ENCODE results near the gene PTPN2. TPM values are rescaled to one million over a fixed set of nuclear protein-coding genes. Genes with fewer than 3 reads are reported as not detected.
A peak's percentile ranks its signal among the peaks of the same experiment; 100 is the strongest.

PTPN2 gene
- total and polyA plus RNA-seq, 2 of the 4 experiments (the other 2 are of a cell fraction): 13.2 to 30.6 TPM

- Histone ChIP-seq H4K5ac (ENCODE audit: low read depth, low read length) (no peak overlapping the region), H2BK20ac (ENCODE audit: low read depth, low read length) (no peak overlapping the region), H3K9me3 (ENCODE audit: control insufficient read depth, insufficient read depth, low read length) (no peaks in the 10 kb centered on the region), H2BK5ac (ENCODE audit: low read depth, low read length, poor library complexity, severe bottlenecking) (no peak overlapping the region), H2AK5ac (ENCODE audit: low read depth, low read length) (no peak overlapping the region), H3K27me3 (ENCODE audit: control insufficient read depth, insufficient read depth, low read length) (no peaks in the 10 kb centered on the region; the same call in 1 of the 2 replicates), H3K27ac (ENCODE audit: insufficient read depth, low read length) (no peak overlapping the region), H3K56ac (ENCODE audit: extremely low read depth, insufficient read depth, low read length) (no peak overlapping the region), H3K9ac (ENCODE audit: low read depth, low read length) (no peak overlapping the region), H2BK15ac (ENCODE audit: low read depth, low read length) (no peak overlapping the region), H3K4ac (ENCODE audit: low read depth, low read length) (no peak overlapping the region), H2AFZ (replicated peaks; ENCODE audit: low read length, poor library complexity) (peak overlapping the region; percentile 51), H3K23ac (ENCODE audit: low read depth, low read length) (no peak overlapping the region), H3K14ac (replicated peaks; ENCODE audit: low read depth, low read length) (no peak overlapping the region), H4K8ac (ENCODE audit: low read depth in 2 of 2, low read length in 2 of 2) (no peak overlapping the region), H3K4me2 (ENCODE audit: low read depth, low read length) (no peak overlapping the region), H3K36me3 (ENCODE audit: control insufficient read depth, insufficient read depth, low read length) (no peaks in the 10 kb centered on the region), H3K9me1 (ENCODE audit: insufficient read depth, low read length) (no peaks in the 10 kb centered on the region), H4K91ac (ENCODE audit: insufficient read depth, low read depth, low read length) (no peak overlapping the region), H3K18ac (ENCODE audit: low read depth, low read length) (no peak overlapping the region), H2AK9ac (replicated peaks; ENCODE audit: low read depth, low read length, poor library complexity) (no peak overlapping the region), H3K79me1 (ENCODE audit: low read depth in 1 of 2, low read length in 2 of 2) (no peaks in the 10 kb centered on the region), H3K4me3 (ENCODE audit: insufficient read depth, low read depth, low read length) (no peak overlapping the region), H3K4me1 (ENCODE audit: control insufficient read depth, insufficient read depth, low read length) (peaks cover 3% of the 10 kb centered on the region; the same call in 1 of the 2 replicates), H2BK120ac (ENCODE audit: low read depth, low read length) (no peak overlapping the region), H4K20me1 (ENCODE audit: insufficient read depth, low read length) (no peaks in the 10 kb centered on the region)
- ChIA-PET POLR2A (ENCODE audit: unreplicated experiment) (no interaction called here), CTCF (no interaction called here)
- in situ Hi-C loops (cut with MboI; ENCODE audit: low sequenced_read_pairs): loop anchor here (25.0 kb wide), 1 partner anchor 865 kb away; no protein-coding TSS in a partner anchor
- no TSS peak for BruUV-seq (replicated peaks)
- dilution Hi-C loops (cut with HindIII; ENCODE audit: low sequenced_read_pairs, unreplicated experiment): no loop called here
- ATAC-seq (ENCODE audit: low read depth) (no peak), DNase-seq (no peak)
- intact Hi-C loops (cut with micrococcal nuclease): no loop called here
- TF ChIP-seq RFX5 (IDR thresholded peaks at IDR 0.05; ENCODE audit: low read depth, low read length) (no peak), MAFK (IDR thresholded peaks at IDR 0.05; ENCODE audit: low read depth, low read length) (no peak), NFE2L2 (IDR thresholded peaks at IDR 0.05; ENCODE audit: low read depth, low read length) (no peak), BHLHE40 (IDR thresholded peaks at IDR 0.05; ENCODE audit: low read depth, low read length) (no peak), RAD21 (IDR thresholded peaks at IDR 0.05; ENCODE audit: low read length) (no peak), MXI1 (IDR thresholded peaks at IDR 0.05; ENCODE audit: borderline replicate concordance, low read depth, low read length) (no peak), FOS (IDR thresholded peaks at IDR 0.05; ENCODE audit: low read depth, low read length) (no peak), MAZ (IDR thresholded peaks at IDR 0.05; ENCODE audit: borderline replicate concordance, low read depth, low read length) (no peak), POLR2A (IDR thresholded peaks at IDR 0.05; ENCODE audit: low read depth, low read length) (no peak), CTCF (conservative IDR thresholded peaks at IDR 0.05; ENCODE audit: low read depth, low read length) (no peak), SMC3 (IDR thresholded peaks at IDR 0.05; ENCODE audit: low read depth, low read length) (no peak), RCOR1 (IDR thresholded peaks at IDR 0.05; ENCODE audit: insufficient replicate concordance, low read length) (no peak), CEBPB (IDR thresholded peaks at IDR 0.05; ENCODE audit: low read depth, low read length) (no peak), CHD1 (IDR thresholded peaks at IDR 0.05; ENCODE audit: low read depth, low read length) (no peak)
- TF ChIP-seq, protein P1, sequence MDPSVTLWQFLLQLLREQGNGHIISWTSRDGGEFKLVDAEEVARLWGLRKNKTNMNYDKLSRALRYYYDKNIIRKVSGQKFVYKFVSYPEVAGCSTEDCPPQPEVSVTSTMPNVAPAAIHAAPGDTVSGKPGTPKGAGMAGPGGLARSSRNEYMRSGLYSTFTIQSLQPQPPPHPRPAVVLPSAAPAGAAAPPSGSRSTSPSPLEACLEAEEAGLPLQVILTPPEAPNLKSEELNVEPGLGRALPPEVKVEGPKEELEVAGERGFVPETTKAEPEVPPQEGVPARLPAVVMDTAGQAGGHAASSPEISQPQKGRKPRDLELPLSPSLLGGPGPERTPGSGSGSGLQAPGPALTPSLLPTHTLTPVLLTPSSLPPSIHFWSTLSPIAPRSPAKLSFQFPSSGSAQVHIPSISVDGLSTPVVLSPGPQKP (IDR thresholded peaks at IDR 0.05; ENCODE audit: borderline replicate concordance, low read depth, low read length): no peak
- TF ChIP-seq, protein P2, sequence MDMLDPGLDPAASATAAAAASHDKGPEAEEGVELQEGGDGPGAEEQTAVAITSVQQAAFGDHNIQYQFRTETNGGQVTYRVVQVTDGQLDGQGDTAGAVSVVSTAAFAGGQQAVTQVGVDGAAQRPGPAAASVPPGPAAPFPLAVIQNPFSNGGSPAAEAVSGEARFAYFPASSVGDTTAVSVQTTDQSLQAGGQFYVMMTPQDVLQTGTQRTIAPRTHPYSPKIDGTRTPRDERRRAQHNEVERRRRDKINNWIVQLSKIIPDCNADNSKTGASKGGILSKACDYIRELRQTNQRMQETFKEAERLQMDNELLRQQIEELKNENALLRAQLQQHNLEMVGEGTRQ (IDR thresholded peaks at IDR 0.05; ENCODE audit: low read depth, low read length): no peak
- no CpG with 5 or more reads among the region's 6 CpGs for WGBS, 2 experiments (ENCODE audit: extremely low coverage in 2 of 2, insufficient read length in 1 of 2)
These were observed 111.9 kb downstream of the PTPN2 start for GRCh38 chr18:12772111-12772510.
